ENCODE measurements around the gene SPINT2. TPM values are rescaled to one million over a fixed set of nuclear protein-coding genes. Genes with fewer than 3 reads are reported as not detected.

SPINT2 gene
- polyA plus RNA-seq, 1 donor (not counting 4 experiments of a cell fraction or from before 2014, with no cell fraction given): 363 TPM

- Histone ChIP-seq H3K4me2 (ENCODE audit: control insufficient read depth, extremely low read depth, insufficient read depth, low read depth, low read length) (no peak overlapping the region), H3K9me1 (ENCODE audit: control insufficient read depth, extremely low read depth, insufficient read depth, low read length) (no peaks in the 10 kb centered on the region), H3K36me3 (ENCODE audit: control insufficient read depth in 2 of 2, extremely low read depth in 1 of 2, insufficient read depth in 2 of 2, low read length in 2 of 2) (peaks cover 56 to 69% of the 10 kb centered on the region in 2 experiments), H2AFZ (ENCODE audit: control insufficient read depth, low read length) (no peak overlapping the region), H3K4me1 (ENCODE audit: control insufficient read depth, extremely low read depth, insufficient read depth, low read length) (peaks cover 36% of the 10 kb centered on the region), H3K4me3 (ENCODE audit: control insufficient read depth in 2 of 3, extremely low read depth in 1 of 3, insufficient read depth in 2 of 3, low read depth in 1 of 3, low read length in 3 of 3) (no peak overlapping the region), H4K20me1 (ENCODE audit: control insufficient read depth, extremely low read depth, insufficient read depth, low read length) (peaks cover 6% of the 10 kb centered on the region), H3K79me2 (ENCODE audit: control insufficient read depth, insufficient read depth, low read length) (peaks cover 35% of the 10 kb centered on the region), H3K9me3 (ENCODE audit: control insufficient read depth, low read depth, low read length) (no peaks in the 10 kb centered on the region), H3K27ac (ENCODE audit: control insufficient read depth, insufficient read depth, low read length) (peak overlapping the region; percentile 81), H3K27me3 (ENCODE audit: control insufficient read depth, extremely low read depth, insufficient read depth, low read length) (no peaks in the 10 kb centered on the region), H3K9ac (ENCODE audit: control insufficient read depth, extremely low read depth, insufficient read depth, low read length) (peak overlapping the region; percentile 58)
- TF ChIP-seq, protein P1, sequence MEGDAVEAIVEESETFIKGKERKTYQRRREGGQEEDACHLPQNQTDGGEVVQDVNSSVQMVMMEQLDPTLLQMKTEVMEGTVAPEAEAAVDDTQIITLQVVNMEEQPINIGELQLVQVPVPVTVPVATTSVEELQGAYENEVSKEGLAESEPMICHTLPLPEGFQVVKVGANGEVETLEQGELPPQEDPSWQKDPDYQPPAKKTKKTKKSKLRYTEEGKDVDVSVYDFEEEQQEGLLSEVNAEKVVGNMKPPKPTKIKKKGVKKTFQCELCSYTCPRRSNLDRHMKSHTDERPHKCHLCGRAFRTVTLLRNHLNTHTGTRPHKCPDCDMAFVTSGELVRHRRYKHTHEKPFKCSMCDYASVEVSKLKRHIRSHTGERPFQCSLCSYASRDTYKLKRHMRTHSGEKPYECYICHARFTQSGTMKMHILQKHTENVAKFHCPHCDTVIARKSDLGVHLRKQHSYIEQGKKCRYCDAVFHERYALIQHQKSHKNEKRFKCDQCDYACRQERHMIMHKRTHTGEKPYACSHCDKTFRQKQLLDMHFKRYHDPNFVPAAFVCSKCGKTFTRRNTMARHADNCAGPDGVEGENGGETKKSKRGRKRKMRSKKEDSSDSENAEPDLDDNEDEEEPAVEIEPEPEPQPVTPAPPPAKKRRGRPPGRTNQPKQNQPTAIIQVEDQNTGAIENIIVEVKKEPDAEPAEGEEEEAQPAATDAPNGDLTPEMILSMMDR (optimal IDR thresholded peaks at IDR 0.05 in 1 of 3, IDR thresholded peaks at IDR 0.05 in 1 of 3, conservative IDR thresholded peaks at IDR 0.05 in 1 of 3; ENCODE audit: extremely low read depth in 1 of 3, insufficient read depth in 2 of 3, low read length in 3 of 3): no peak
- TF ChIP-seq EZH2 (IDR thresholded peaks at IDR 0.05; ENCODE audit: low read length): no peak
- dilution Hi-C loops (cut with MboI; ENCODE audit: extremely low pct_ligation_motif_present, low sequenced_read_pairs): no loop called here
- DNase-seq (ENCODE audit: low read depth, low spot score) (no peak), FAIRE-seq (peak; percentile 89)
Observed at GRCh38 chr19:38290631-38291147, 26.3 kb downstream of the SPINT2 start.

GRCh38 chr19:38291855-38292254, 27.5 kb downstream of the SPINT2 start:
- H3K4me3 ChIP-seq (ENCODE audit: control insufficient read depth in 2 of 3, extremely low read depth in 1 of 3, insufficient read depth in 2 of 3, low read depth in 1 of 3, low read length in 3 of 3): no peak overlapping the region
- H3K4me1 ChIP-seq (ENCODE audit: control insufficient read depth, extremely low read depth, insufficient read depth, low read length): peaks cover 48% of the 10 kb centered on the region
- DNase-seq (ENCODE audit: low read depth, low spot score) (no peak), FAIRE-seq (no peak)
- H2AFZ ChIP-seq (ENCODE audit: control insufficient read depth, low read length): no peak overlapping the region
- peaks cover 52 to 64% of the 10 kb centered on the region in 2 experiments for H3K36me3 ChIP-seq (ENCODE audit: control insufficient read depth in 2 of 2, extremely low read depth in 1 of 2, insufficient read depth in 2 of 2, low read length in 2 of 2)
- dilution Hi-C loops (cut with MboI; ENCODE audit: extremely low pct_ligation_motif_present, low sequenced_read_pairs): no loop called here
- H4K20me1 ChIP-seq (ENCODE audit: control insufficient read depth, extremely low read depth, insufficient read depth, low read length): peaks cover 4% of the 10 kb centered on the region
- H3K9ac ChIP-seq (ENCODE audit: control insufficient read depth, extremely low read depth, insufficient read depth, low read length): no peak overlapping the region
- H3K27ac ChIP-seq (ENCODE audit: control insufficient read depth, insufficient read depth, low read length): no peak overlapping the region
- no peak overlapping the region for H3K4me2 ChIP-seq (ENCODE audit: control insufficient read depth, extremely low read depth, insufficient read depth, low read depth, low read length)
- peaks cover 27% of the 10 kb centered on the region for H3K79me2 ChIP-seq (ENCODE audit: control insufficient read depth, insufficient read depth, low read length)
- H3K27me3 ChIP-seq (ENCODE audit: control insufficient read depth, extremely low read depth, insufficient read depth, low read length): no peaks in the 10 kb centered on the region
- H3K9me3 ChIP-seq (ENCODE audit: control insufficient read depth, low read depth, low read length): no peaks in the 10 kb centered on the region
- H3K9me1 ChIP-seq (ENCODE audit: control insufficient read depth, extremely low read depth, insufficient read depth, low read length): no peaks in the 10 kb centered on the region
- no peak for TF ChIP-seq EZH2 (IDR thresholded peaks at IDR 0.05; ENCODE audit: low read length)
- TF ChIP-seq, protein P1 (optimal IDR thresholded peaks at IDR 0.05 in 1 of 3, IDR thresholded peaks at IDR 0.05 in 1 of 3, conservative IDR thresholded peaks at IDR 0.05 in 1 of 3; ENCODE audit: extremely low read depth in 1 of 3, insufficient read depth in 2 of 3, low read length in 3 of 3): no peak

Data from keratinocyte (primary cell).